ENCODE results near the gene TBC1D19.

DNA sequence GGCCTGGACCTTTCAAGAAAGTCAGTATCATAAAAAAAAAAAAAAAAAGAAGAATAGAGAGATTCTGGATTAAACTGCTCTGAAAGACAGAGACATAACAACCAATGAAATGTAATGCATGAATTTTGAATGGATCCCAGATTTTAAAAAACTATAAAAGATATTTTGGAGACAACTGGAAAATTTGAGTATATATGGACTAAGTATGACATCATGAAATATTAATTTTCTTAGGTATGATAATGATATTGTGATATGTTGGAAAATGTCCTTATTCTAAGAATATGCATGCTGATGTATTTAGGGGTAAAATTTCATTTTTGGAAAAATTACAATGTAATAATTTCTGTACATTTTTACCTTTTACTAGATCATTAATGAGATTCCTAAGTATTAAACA lies 52.6 kb downstream of the TBC1D19 start:
- TF ChIP-seq, protein P1, sequence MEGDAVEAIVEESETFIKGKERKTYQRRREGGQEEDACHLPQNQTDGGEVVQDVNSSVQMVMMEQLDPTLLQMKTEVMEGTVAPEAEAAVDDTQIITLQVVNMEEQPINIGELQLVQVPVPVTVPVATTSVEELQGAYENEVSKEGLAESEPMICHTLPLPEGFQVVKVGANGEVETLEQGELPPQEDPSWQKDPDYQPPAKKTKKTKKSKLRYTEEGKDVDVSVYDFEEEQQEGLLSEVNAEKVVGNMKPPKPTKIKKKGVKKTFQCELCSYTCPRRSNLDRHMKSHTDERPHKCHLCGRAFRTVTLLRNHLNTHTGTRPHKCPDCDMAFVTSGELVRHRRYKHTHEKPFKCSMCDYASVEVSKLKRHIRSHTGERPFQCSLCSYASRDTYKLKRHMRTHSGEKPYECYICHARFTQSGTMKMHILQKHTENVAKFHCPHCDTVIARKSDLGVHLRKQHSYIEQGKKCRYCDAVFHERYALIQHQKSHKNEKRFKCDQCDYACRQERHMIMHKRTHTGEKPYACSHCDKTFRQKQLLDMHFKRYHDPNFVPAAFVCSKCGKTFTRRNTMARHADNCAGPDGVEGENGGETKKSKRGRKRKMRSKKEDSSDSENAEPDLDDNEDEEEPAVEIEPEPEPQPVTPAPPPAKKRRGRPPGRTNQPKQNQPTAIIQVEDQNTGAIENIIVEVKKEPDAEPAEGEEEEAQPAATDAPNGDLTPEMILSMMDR (conservative IDR thresholded peaks at IDR 0.05), result no peak
- TF ChIP-seq ZFX (IDR thresholded peaks at IDR 0.05), result no peak

Measured in C4-2B (cell line).